Thoracic aorta (tissue), 2 donors: ENCODE measurements around the gene CSF1R. TPM values are rescaled to one million over a fixed set of nuclear protein-coding genes. Genes with fewer than 3 reads are reported as not detected.

Experiments
- ATAC-seq: fragments of 150-250 bp; one replicate; pipeline ENCODE4 v1.8.0; 2017; ENCODE audit warnings: low read depth; ENCODE audit not compliant: insufficient number of reproducible peaks, low FRiP score
- DNase-seq: peaks from one replicate; pipeline ENCODE4 v3.0.0-alpha.2; 2020; ENCODE audit warnings: low spot score
- H3K27ac ChIP-seq, 2 donors: fragments of 200-600 bp; sonication (generic); 1 replicate in 1 of 2; 2 replicates in 1 of 2; pipeline ENCODE4 v1.5.1; 2016; ENCODE audit warnings: mild to moderate bottlenecking in 2 of 2, moderate library complexity in 2 of 2
- H3K27me3 ChIP-seq: fragments of 200-600 bp; sonication (generic); replicated peaks from 2 replicates; pipeline ENCODE4 v1.6.0; 2016; ENCODE audit warnings: mild to moderate bottlenecking; ENCODE audit not compliant: insufficient read depth
- H3K36me3 ChIP-seq: fragments of 200-600 bp; sonication (generic); one replicate; pipeline ENCODE4 v1.5.1; 2016
- H3K4me1 ChIP-seq, 2 donors: fragments of 200-600 bp; sonication (generic); 1 replicate in 1 of 2; 2 replicates in 1 of 2; pipeline versions ENCODE4 v1.5.1 to v1.6.0; 2016; ENCODE audit warnings: low read depth in 2 of 2, mild to moderate bottlenecking in 1 of 2; ENCODE audit not compliant: control insufficient read depth in 1 of 2
- H3K4me3 ChIP-seq: fragments of 200-600 bp; sonication (generic); 2 replicates; pipeline ENCODE4 v1.5.1; 2016; ENCODE audit warnings: mild to moderate bottlenecking
- H3K9me3 ChIP-seq: fragments of 200-600 bp; sonication (generic); 2 replicates; pipeline ENCODE4 v1.5.1; 2016
- CTCF ChIP-seq: fragments of 200-600 bp; sonication (generic); IDR thresholded peaks from one replicate; pipeline ENCODE4 v1.5.1; 2019; ENCODE audit warnings: antibody characterized with exemption
- total RNA-seq, 2 donors: library from RNA; depleted of rRNA; stranded (reverse); fragments of >200 nt; gene quantifications; one replicate each; pipeline versions ENCODE4 v1.1.0 to v1.2.3, GENCODE V29; 2016

Gene CSF1R
- total RNA-seq, 2 donors from 2014 or later, result 76.3 to 98.6 TPM

DNA sequence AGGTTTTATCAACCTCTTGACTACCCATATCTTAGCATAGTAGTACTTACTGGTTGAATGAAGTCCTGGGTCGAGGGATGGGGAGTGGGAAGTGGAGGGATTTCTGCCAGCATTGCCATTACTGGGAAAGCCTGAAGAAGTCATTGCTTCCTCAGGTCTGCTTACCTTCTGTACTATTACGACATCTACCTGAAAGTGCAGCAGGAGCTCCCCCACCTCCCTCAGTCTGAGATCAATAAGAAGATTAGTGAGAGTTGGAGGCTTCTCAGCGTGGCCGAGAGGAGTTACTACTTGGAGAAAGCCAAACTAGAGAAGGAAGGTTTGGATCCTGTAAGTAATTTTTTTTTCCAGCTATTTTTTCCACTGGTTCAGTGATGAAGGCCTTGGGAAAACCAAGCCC is 80.0 kb downstream of the CSF1R start:
- peaks cover 19% of the 10 kb centered on the region for H3K36me3 ChIP-seq
- peaks cover 7 to 19% of the 10 kb centered on the region in 2 donors for H3K4me1 ChIP-seq
- DNase-seq (no peak), ATAC-seq (no peak)
- no peaks in the 10 kb centered on the region for H3K9me3 ChIP-seq
- TF ChIP-seq CTCF, result no peak
- no peak overlapping the region for H3K4me3 ChIP-seq
- no peaks in the 10 kb centered on the region for H3K27me3 ChIP-seq
- H3K27ac ChIP-seq, result no peak overlapping the region

Other genes starting within 250 kb of the CSF1R start
- not detected for gene PDE6A, start 141.8 kb downstream of the CSF1R start, total RNA-seq
- 10 to 100 TPM; 16.9 to 32.0 TPM for gene SLC26A2, start 125.8 kb downstream of the CSF1R start, total RNA-seq
- 10 to 100 TPM in 1 of 2 donors, 1 to 10 TPM in 1; 3.4 to 10.0 TPM for gene TIGD6, start 85.9 kb downstream of the CSF1R start, total RNA-seq
- gene HMGXB3, start 85.8 kb downstream of the CSF1R start, total RNA-seq, result 10 to 100 TPM; 49.2 to 50.1 TPM
- 100 to 1,000 TPM; 362 to 421 TPM for gene PDGFRB, start 69.3 kb upstream of the CSF1R start, total RNA-seq
- not detected for gene CDX1, start 80.2 kb upstream of the CSF1R start, total RNA-seq
- not detected for gene SLC6A7, start 103.5 kb upstream of the CSF1R start, total RNA-seq
- under 1 TPM in 1 of 2 donors, not detected in 1; 0.35 TPM for gene CAMK2A, start 203.2 kb upstream of the CSF1R start, total RNA-seq
- 1 to 10 TPM in 1 of 2 donors, under 1 TPM in 1; 0.41 to 4.3 TPM for gene ARSI, start 216.4 kb upstream of the CSF1R start, total RNA-seq